GM12878 (cell line): ENCODE results near the gene HINFP. TPM values are rescaled to one million over a fixed set of nuclear protein-coding genes. Genes with fewer than 3 reads are reported as not detected.

ENCODE experiments used
- CEBPB ChIP-seq, 2 experiments: fragments of 150-350 bp in 1 of 2; IDR thresholded peaks; 2 replicates each; pipeline ENCODE4 v1.6.1; 2012 to 2014; ENCODE audit warnings: low read depth in 2 of 2, low read length in 2 of 2, borderline replicate concordance in 1 of 2, inconsistent platforms in 1 of 2
- E2F4 ChIP-seq: IDR thresholded peaks from 2 replicates; pipeline ENCODE4 v1.6.1; 2012; ENCODE audit warnings: low read depth, low read length, improper control_type of control experiment
- FOXM1 ChIP-seq: IDR thresholded peaks from 2 replicates; pipeline ENCODE4 v1.6.1; 2012; ENCODE audit warnings: low read depth, mild to moderate bottlenecking, inconsistent platforms, low read length, moderate library complexity
- MTA3 ChIP-seq: IDR thresholded peaks from 2 replicates; pipeline ENCODE4 v1.6.1; 2012; ENCODE audit warnings: low read length, inconsistent platforms, borderline replicate concordance
- MYC ChIP-seq: IDR thresholded peaks from 2 replicates; pipeline ENCODE4 v1.6.1; 2011; ENCODE audit warnings: mild to moderate bottlenecking, low read length, moderate library complexity, inconsistent platforms; ENCODE audit not compliant: insufficient read depth, insufficient replicate concordance, insufficient read length, severe bottlenecking
- PAX8 ChIP-seq: fragments of 450-650 bp; IDR thresholded peaks from 2 replicates; pipeline ENCODE4 v1.6.1; 2017; ENCODE audit warnings: mild to moderate bottlenecking, moderate library complexity
- PKNOX1 ChIP-seq: fragments of 450-650 bp; IDR thresholded peaks from 2 replicates; pipeline ENCODE4 v1.6.1; 2016; ENCODE audit warnings: mild to moderate bottlenecking
- RCOR1 ChIP-seq: conservative IDR thresholded peaks from 2 replicates; pipeline ENCODE4 v1.6.1; 2012; ENCODE audit warnings: low read depth, low read length, improper control_type of control experiment
- REST ChIP-seq: IDR thresholded peaks from 2 replicates; pipeline ENCODE4 v1.6.1; 2012; ENCODE audit warnings: mild to moderate bottlenecking, low read depth, low read length
- SMAD1 ChIP-seq: fragments of 450-650 bp; IDR thresholded peaks from 2 replicates; pipeline ENCODE4 v1.6.1; 2018; ENCODE audit warnings: mild to moderate bottlenecking, low read depth; ENCODE audit not compliant: partially characterized antibody
- SMAD5 ChIP-seq: IDR thresholded peaks from 2 replicates; pipeline ENCODE4 v1.6.1; 2016; ENCODE audit warnings: antibody characterized with exemption, low read depth
- TCF12 ChIP-seq: IDR thresholded peaks from 2 replicates; pipeline ENCODE4 v1.6.1; 2011; ENCODE audit warnings: low read depth, mild to moderate bottlenecking, low read length
- USF2 ChIP-seq: IDR thresholded peaks from 2 replicates; pipeline ENCODE4 v1.6.1; 2011; ENCODE audit warnings: low read depth, low read length, improper control_type of control experiment, borderline replicate concordance
- ZBTB11 ChIP-seq: fragments of 450-650 bp; formaldehyde crosslinking; IDR thresholded peaks from 2 replicates; pipeline ENCODE4 v1.5.0; 2022; ENCODE audit warnings: mild to moderate bottlenecking, missing genetic modification characterization
- ZBTB33 ChIP-seq: fragments of 450-650 bp; IDR thresholded peaks from 2 replicates; pipeline ENCODE4 v1.6.1; 2017; ENCODE audit warnings: mild to moderate bottlenecking
- ZNF217 ChIP-seq: fragments of 450-650 bp; IDR thresholded peaks from 2 replicates; pipeline ENCODE4 v1.6.1; 2017; ENCODE audit warnings: antibody characterized with exemption, mild to moderate bottlenecking
- polyA plus RNA-seq, 11 experiments: library from polyadenylated mRNA; depleted of rRNA in 4 of 11; unstranded in 6 of 11; stranded (reverse) in 5 of 11; fragments of >200 nt; fragmentation: Nextera tagmentation in 4 of 11; fragmentation: Illumina TruSeq in 1 of 11; extraction: Ambion mirVana in 4 of 11; extraction: Trizol in 1 of 11; gene quantifications; 1 replicate in 1 of 11; 2 replicates in 10 of 11; pipeline versions ENCODE4 v1.2.1 to v1.2.3, GENCODE V29; 2011 to 2016; ENCODE audit warnings: inconsistent platforms in 2 of 11, missing spikeins in 2 of 11, low read depth in 1 of 11
- total RNA-seq, 4 experiments: library from RNA; depleted of rRNA in 3 of 4; stranded (reverse); fragments of >200 nt in 3 of 4; fragmentation: Illumina TruSeq in 1 of 4; extraction: Trizol in 1 of 4; gene quantifications; 2 replicates each; pipeline versions ENCODE4 v1.2.1 to v1.2.3, GENCODE V29; 2013 to 2021

HINFP gene
- total and polyA plus RNA-seq, 10 of the 15 experiments (the other 5 are each of a cell fraction or from before 2014, with no cell fraction given): 13.1 to 26.3 (median 18.6) TPM

GRCh38 chr11:119095066-119095880 is 26.1 kb upstream of the HINFP start (continued):
- TF ChIP-seq SMAD5 (peak; percentile 99), MYC (peak; percentile 82), E2F4 (peak; percentile 97), USF2 (no peak), SMAD1 (peak; percentile 96), TCF12 (peak; percentile 82), ZNF217 (no peak), PKNOX1 (peak; percentile 91), ZBTB11 (no peak), FOXM1 (peak; percentile 96), REST (no peak), ZBTB33 (no peak), PAX8 (no peak), RCOR1 (0 out of 2 replicates have a peak, but pooled peaks have one; percentile 70), MTA3 (no peak; the same call in 1 of the 2 replicates), CEBPB (IDR thresholded peaks at IDR 0.05; ENCODE audit: borderline replicate concordance in 1 of 2, low read depth in 2 of 2, low read length in 2 of 2) (no peak)
